ENCODE measurements around the gene MITD1. TPM values are rescaled to one million over a fixed set of nuclear protein-coding genes. Genes with fewer than 3 reads are reported as not detected.
"Not testable (repeated sequence)": the region's sequence is repeated elsewhere in the genome, so short reads cannot be mapped to it uniquely, and the experiment has no call there.

MITD1 gene
- total RNA-seq, 1 experiment from 2014 or later = 29.5 TPM

- DNase-seq (ENCODE audit: low read depth, low spot score) = no peak
- in situ Hi-C loops (cut with HindIII; ENCODE audit: low pct_unique_long_range_greater_than_20kb, low sequenced_read_pairs) = no loop called here
Measured at GRCh38 chr2:99166218-99166617, 14.6 kb downstream of the MITD1 start.

GRCh38 chr2:99159594-99159993 is 21.3 kb downstream of the MITD1 start:
- no peak for DNase-seq (ENCODE audit: low read depth, low spot score)
- in situ Hi-C loops (cut with HindIII; ENCODE audit: low pct_unique_long_range_greater_than_20kb, low sequenced_read_pairs) = no loop called here

GRCh38 chr2:99158599-99158998 is 22.3 kb downstream of the MITD1 start:
- in situ Hi-C loops (cut with HindIII; ENCODE audit: low pct_unique_long_range_greater_than_20kb, low sequenced_read_pairs) = no loop called here
- no peak for DNase-seq (ENCODE audit: low read depth, low spot score)

GRCh38 chr2:99156891-99157290 is 24.0 kb downstream of the MITD1 start:
- in situ Hi-C loops (cut with HindIII; ENCODE audit: low pct_unique_long_range_greater_than_20kb, low sequenced_read_pairs) = no loop called here
- no peak for DNase-seq (ENCODE audit: low read depth, low spot score)

- in situ Hi-C loops (cut with HindIII; ENCODE audit: low pct_unique_long_range_greater_than_20kb, low sequenced_read_pairs) = no loop called here
Measured at GRCh38 chr2:99154643-99155536, 26.0 kb downstream of the MITD1 start, which contains the start of the genes LIPT1 and TSGA10. LIPT1 (plus strand) TSS chr2:99154967; CDS start chr2:99161958, 6,991 bp downstream. TSGA10 (minus strand) TSS chr2:99154942; CDS start chr2:99109439, 45,503 bp downstream.

GRCh38 chr2:99153921-99154604 is 26.8 kb downstream of the MITD1 start:
- in situ Hi-C loops (cut with HindIII; ENCODE audit: low pct_unique_long_range_greater_than_20kb, low sequenced_read_pairs) = no loop called here
- DNase-seq (ENCODE audit: low read depth, low spot score) = no peak

More at GRCh38 chr2:99154643-99155536, 26.0 kb downstream of the MITD1 start, which contains the start of the genes LIPT1 and TSGA10:
- DNase-seq (ENCODE audit: low read depth, low spot score) = peak; percentile 93

GRCh38 chr2:99152199-99152895 is 28.5 kb downstream of the MITD1 start:
- DNase-seq (ENCODE audit: low read depth, low spot score) = no peak
- in situ Hi-C loops (cut with HindIII; ENCODE audit: low pct_unique_long_range_greater_than_20kb, low sequenced_read_pairs) = no loop called here

GRCh38 chr2:99150706-99151105 is 30.2 kb downstream of the MITD1 start:
- no peak for DNase-seq (ENCODE audit: low read depth, low spot score)
- in situ Hi-C loops (cut with HindIII; ENCODE audit: low pct_unique_long_range_greater_than_20kb, low sequenced_read_pairs) = no loop called here

GRCh38 chr2:99141110-99142108 is 39.4 kb downstream of the MITD1 start, which contains the start of gene C2orf15:
C2orf15 (plus strand) TSS chr2:99141707; CDS start chr2:99150559, 8,852 bp downstream.
- in situ Hi-C loops (cut with HindIII; ENCODE audit: low pct_unique_long_range_greater_than_20kb, low sequenced_read_pairs) = no loop called here
- peak; percentile 91 for DNase-seq (ENCODE audit: low read depth, low spot score)

- in situ Hi-C loops (cut with HindIII; ENCODE audit: low pct_unique_long_range_greater_than_20kb, low sequenced_read_pairs) = no loop called here
- DNase-seq (ENCODE audit: low read depth, low spot score) = peak; percentile 54
Measured at GRCh38 chr2:99140860-99141109, 40.1 kb downstream of the MITD1 start.

- DNase-seq (ENCODE audit: low read depth, low spot score) = no peak
- in situ Hi-C loops (cut with HindIII; ENCODE audit: low pct_unique_long_range_greater_than_20kb, low sequenced_read_pairs) = no loop called here
Measured at GRCh38 chr2:99140056-99140859, 40.6 kb downstream of the MITD1 start.

GRCh38 chr2:99139003-99139402 is 41.9 kb downstream of the MITD1 start:
- in situ Hi-C loops (cut with HindIII; ENCODE audit: low pct_unique_long_range_greater_than_20kb, low sequenced_read_pairs) = no loop called here
- DNase-seq (ENCODE audit: low read depth, low spot score) = no peak

GRCh38 chr2:99135044-99135556 is 45.8 kb downstream of the MITD1 start:
- in situ Hi-C loops (cut with HindIII; ENCODE audit: low pct_unique_long_range_greater_than_20kb, low sequenced_read_pairs); DNase-seq (ENCODE audit: low read depth, low spot score): not testable (repeated sequence)

- no peak for DNase-seq (ENCODE audit: low read depth, low spot score)
- in situ Hi-C loops (cut with HindIII; ENCODE audit: low pct_unique_long_range_greater_than_20kb, low sequenced_read_pairs) = no loop called here
Measured at GRCh38 chr2:99127981-99128380, 52.9 kb downstream of the MITD1 start.
